Ascending aorta (tissue), 2 donors: Measurements from ENCODE around the gene EHBP1. TPM values are rescaled to one million over a fixed set of nuclear protein-coding genes. Genes with fewer than 3 reads are reported as not detected.

ENCODE experiments used
- DNase-seq, 2 donors: peaks; one replicate each; pipeline ENCODE4 v3.0.0-alpha.2; 2019; ENCODE audit warnings: low spot score in 2 of 2
- H3K27ac ChIP-seq, 2 donors: fragments of 200-600 bp; sonication (generic); one replicate each; pipeline ENCODE4 v1.5.1; 2016 to 2017; ENCODE audit warnings: mild to moderate bottlenecking in 1 of 2
- H3K27me3 ChIP-seq: fragments of 200-600 bp; sonication (generic); one replicate; pipeline ENCODE4 v1.5.1; 2017
- H3K36me3 ChIP-seq, 2 donors: fragments of 200-600 bp; sonication (generic); one replicate each; pipeline ENCODE4 v1.5.1; 2016
- H3K4me1 ChIP-seq, 2 donors: fragments of 200-600 bp; sonication (generic); one replicate each; pipeline ENCODE4 v1.5.1; 2016 to 2017; ENCODE audit warnings: mild to moderate bottlenecking in 1 of 2
- H3K4me3 ChIP-seq, 2 donors: fragments of 200-600 bp; sonication (generic); one replicate each; pipeline ENCODE4 v1.5.1; 2016 to 2017; ENCODE audit warnings: mild to moderate bottlenecking in 1 of 2
- H3K9me3 ChIP-seq, 2 donors: fragments of 200-600 bp; sonication (generic); one replicate each; pipeline ENCODE4 v1.5.1; 2016
- CTCF ChIP-seq, 3 experiments: fragments of 200-600 bp in 2 of 3; fragments of 450-650 bp in 1 of 3; sonication (generic) in 2 of 3; IDR thresholded peaks; one replicate each; pipeline ENCODE4 v1.5.1; 2016 to 2019; ENCODE audit warnings: antibody characterized with exemption in 3 of 3, mild to moderate bottlenecking in 1 of 3, moderate library complexity in 1 of 3
- intact Hi-C: fragments of 100-400 bp; cut with DNase I; formaldehyde crosslinking; loops from one replicate; pipeline ENCODE4 v1.15.1; 2023
- total RNA-seq: library from RNA; depleted of rRNA; stranded (reverse); fragments of >200 nt; gene quantifications from one replicate; pipeline ENCODE4 v1.1.0, GENCODE V29; 2016

The EHBP1 gene
- total RNA-seq, 1 donor from 2014 or later: 19.9 TPM

GRCh38 chr2:62713837-62714236 is 8.3 kb downstream of the EHBP1 start:
- no peak for TF ChIP-seq CTCF (IDR thresholded peaks at IDR 0.05)
- intact Hi-C loops: no loop called here
- no peaks in the 10 kb centered on the region for H3K9me3 ChIP-seq
- DNase-seq: no peak
- no peaks in the 10 kb centered on the region for H3K27me3 ChIP-seq
- peaks cover 0 to 8% of the 10 kb centered on the region in 2 donors for H3K4me1 ChIP-seq
- no peak overlapping the region for H3K4me3 ChIP-seq
- H3K27ac ChIP-seq: no peak overlapping the region
- H3K36me3 ChIP-seq: peaks cover 0 to 9% of the 10 kb centered on the region in 2 donors

GRCh38 chr2:62716768-62717167 is 11.3 kb downstream of the EHBP1 start:
- peaks cover 0 to 9% of the 10 kb centered on the region in 2 donors for H3K36me3 ChIP-seq
- DNase-seq: no peak
- H3K27ac ChIP-seq: no peak overlapping the region
- peaks cover 0 to 2% of the 10 kb centered on the region in 2 donors for H3K4me1 ChIP-seq
- intact Hi-C loops: no loop called here
- H3K4me3 ChIP-seq: no peak overlapping the region
- H3K27me3 ChIP-seq: no peaks in the 10 kb centered on the region
- TF ChIP-seq CTCF (IDR thresholded peaks at IDR 0.05): no peak
- no peaks in the 10 kb centered on the region for H3K9me3 ChIP-seq

GRCh38 chr2:62717503-62718081 is 12.1 kb downstream of the EHBP1 start:
- Histone ChIP-seq H3K9me3 (no peaks in the 10 kb centered on the region), H3K27ac (no peak overlapping the region), H3K27me3 (no peaks in the 10 kb centered on the region), H3K36me3 (peaks cover 0 to 9% of the 10 kb centered on the region in 2 donors), H3K4me1 (peaks cover 0 to 2% of the 10 kb centered on the region in 2 donors), H3K4me3 (no peak overlapping the region)
- TF ChIP-seq CTCF (IDR thresholded peaks at IDR 0.05): no peak
- intact Hi-C loops: no loop called here
- no peak for DNase-seq

GRCh38 chr2:62718225-62718822 is 12.8 kb downstream of the EHBP1 start:
- H3K36me3 ChIP-seq: peaks cover 0 to 9% of the 10 kb centered on the region in 2 donors
- no peak for DNase-seq
- no peaks in the 10 kb centered on the region for H3K27me3 ChIP-seq
- TF ChIP-seq CTCF (IDR thresholded peaks at IDR 0.05): no peak
- intact Hi-C loops: no loop called here
- no peak overlapping the region for H3K27ac ChIP-seq
- no peaks in the 10 kb centered on the region for H3K9me3 ChIP-seq
- no peak overlapping the region for H3K4me3 ChIP-seq
- H3K4me1 ChIP-seq: peaks cover 0 to 2% of the 10 kb centered on the region in 2 donors

- TF ChIP-seq CTCF (IDR thresholded peaks at IDR 0.05): no peak
- no peaks in the 10 kb centered on the region for H3K9me3 ChIP-seq
- intact Hi-C loops: no loop called here
- DNase-seq: no peak
- H3K27me3 ChIP-seq: no peaks in the 10 kb centered on the region
- no peak overlapping the region for H3K27ac ChIP-seq
- peaks cover 0 to 2% of the 10 kb centered on the region in 2 donors for H3K4me1 ChIP-seq
- H3K4me3 ChIP-seq: no peak overlapping the region
- H3K36me3 ChIP-seq: peaks cover 0 to 9% of the 10 kb centered on the region in 2 donors
Observed at GRCh38 chr2:62719757-62720156, 14.2 kb downstream of the EHBP1 start.
